Measurements from ENCODE around the gene SUPT3H.
A peak's percentile ranks its signal among the peaks of the same experiment; 100 is the strongest.
"Not testable (repeated sequence)": the region's sequence is repeated elsewhere in the genome, so short reads cannot be mapped to it uniquely, and the experiment has no call there.

Gene SUPT3H

DNA sequence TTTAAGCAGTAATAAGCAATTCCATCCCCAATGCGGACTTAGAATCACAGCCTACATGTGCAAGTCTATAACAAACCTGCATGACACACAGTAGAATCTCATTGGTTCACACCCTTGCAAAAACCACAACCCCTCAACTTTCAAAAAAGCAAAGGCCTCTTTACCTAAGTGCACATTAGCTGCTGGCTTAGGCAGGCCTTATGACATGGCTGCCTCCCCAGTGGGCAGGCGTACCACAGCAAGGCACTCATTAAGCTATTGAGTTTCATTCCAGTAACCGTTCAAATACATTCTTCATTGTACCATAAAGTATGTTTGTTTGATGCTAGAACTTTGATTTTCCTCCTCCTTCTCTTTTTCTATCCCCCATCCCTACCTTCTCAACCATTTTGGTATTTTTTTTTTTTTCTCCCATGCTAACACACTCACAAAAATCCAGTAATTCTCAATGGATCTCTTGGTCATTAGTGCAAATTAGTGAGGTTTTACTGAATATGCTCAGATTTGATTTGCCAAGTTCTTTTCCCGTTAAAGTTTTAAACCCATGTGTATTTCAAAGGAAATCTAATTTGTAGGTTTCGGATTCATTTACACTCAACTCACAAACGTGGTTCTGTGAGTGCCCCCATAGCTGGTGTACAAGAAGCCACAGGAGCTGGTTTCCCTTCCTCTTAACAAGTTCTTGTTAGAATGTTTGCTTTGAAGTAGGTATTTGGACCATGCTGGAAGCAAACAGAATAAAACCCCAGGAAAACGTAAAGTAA lies 510.0 kb downstream of the SUPT3H start:
- DNase-seq = no peak

DNA sequence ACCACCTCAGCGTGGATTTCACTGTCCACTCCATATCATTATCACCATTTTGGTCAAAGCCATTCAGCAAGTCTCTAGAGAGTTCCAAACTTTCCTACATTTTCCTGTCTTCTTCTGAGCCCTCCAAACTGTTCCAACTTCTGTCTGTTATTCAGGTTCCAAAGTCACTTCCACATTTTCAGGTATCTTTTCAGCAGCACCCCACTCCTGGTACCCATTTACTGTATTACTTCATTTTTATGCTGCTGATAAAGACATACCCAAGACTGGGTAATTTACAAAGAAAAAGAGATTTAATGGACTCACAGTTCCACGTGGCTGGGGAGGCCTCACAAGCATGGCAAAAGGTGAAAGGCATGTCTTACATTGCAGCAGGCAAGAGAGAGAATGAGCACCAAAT lies 512.5 kb downstream of the SUPT3H start:
- not testable (repeated sequence) for DNase-seq

DNA sequence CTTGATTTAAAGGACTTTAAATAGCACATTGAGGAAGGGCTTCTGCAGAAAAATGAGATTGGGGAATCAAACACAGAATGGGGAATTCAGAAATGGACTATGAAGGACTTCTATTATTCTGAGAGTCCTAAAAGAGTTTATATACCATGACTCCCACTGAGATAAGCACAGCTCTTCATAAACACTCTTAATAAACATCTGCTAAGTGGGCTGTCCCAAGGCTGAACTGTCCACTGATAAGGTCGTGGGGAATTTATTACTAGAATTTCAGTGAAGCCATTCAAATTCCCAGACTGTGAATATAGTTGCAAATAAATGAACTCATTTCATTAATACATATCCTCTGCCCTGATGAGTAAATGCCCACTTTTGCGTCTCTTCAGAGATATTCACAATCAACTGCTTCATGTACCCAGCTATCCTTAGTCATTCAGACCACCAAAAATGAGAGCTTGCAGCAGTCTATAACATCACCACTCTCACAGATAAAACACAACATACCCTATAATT lies 517.8 kb downstream of the SUPT3H start:
- DNase-seq = peak; percentile 91

DNA sequence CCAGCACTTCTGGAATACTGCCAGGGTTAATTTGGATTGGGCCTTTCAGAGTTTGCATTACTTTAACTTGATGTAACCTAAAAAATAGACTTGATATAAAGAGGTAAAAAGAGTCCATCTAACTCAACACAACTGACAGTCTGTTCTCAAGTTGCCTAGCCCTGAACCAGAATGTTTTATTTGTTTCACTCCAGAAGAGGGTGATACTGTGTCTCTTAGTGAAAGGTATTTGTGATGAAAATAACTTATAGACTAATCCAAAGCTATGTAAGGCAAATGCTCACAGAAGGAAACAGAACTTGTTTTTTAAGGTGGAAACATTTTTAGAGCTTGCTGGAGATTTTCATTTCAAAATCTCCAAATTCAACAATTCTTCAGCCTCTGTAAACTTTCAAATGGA lies 518.7 kb downstream of the SUPT3H start:
- peak; percentile 91 for DNase-seq

DNA sequence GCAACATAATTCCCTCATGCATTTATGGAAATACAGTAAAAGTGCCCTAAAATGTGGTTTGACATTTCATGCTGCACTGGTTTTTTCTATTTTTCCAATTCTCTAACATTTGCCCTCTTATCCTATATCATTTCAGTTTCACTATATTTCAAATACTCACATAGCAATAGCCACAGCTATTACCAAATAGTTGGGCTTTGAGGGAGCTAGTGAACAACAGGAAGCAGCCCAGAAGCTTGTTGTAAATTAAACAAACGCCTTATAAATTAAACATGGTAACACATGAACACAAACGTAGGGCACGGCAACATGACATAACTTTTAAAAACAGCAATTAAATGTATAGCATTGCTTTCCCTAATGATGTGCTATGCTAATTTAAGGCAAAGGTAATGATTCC lies 521.3 kb downstream of the SUPT3H start:
- DNase-seq = peak; percentile 62

DNA sequence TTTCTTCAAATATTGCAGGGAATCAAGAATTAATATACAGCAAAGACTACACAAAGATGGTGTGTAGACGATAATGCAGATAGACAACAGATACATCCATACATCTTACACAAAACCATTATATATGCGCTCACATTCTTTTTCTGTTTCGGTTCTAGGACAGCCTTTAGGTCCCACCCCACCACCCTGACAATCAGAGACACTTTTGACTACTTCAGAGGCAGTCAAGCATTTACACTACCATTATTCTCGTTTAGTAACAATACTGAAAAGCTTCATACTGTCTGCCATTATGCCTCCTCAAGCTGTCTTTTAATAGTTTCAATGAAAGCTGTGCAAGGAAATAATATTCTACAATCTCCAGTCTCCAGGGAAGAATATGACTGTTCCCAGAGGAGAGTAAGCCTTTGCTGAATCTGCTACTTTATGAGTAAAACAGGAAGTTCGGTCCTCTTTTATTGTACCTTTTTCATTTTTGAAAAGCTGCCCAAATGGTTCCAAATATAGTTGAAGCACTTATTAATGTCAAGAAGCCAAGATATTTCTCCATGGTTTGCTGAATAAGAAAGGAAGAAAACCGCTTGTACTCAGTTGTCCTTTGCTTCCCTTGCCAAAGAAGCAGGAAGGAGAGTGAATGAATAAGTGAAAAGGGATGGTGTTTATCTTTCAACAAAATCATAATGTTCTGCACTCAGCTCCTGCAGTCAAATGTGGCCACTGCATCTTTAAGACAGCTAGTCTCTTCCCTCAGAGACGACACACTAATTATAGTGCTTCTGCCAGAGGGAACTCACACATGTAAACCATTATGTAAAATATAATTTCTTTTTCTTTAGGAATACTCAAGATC lies 521.9 kb downstream of the SUPT3H start:
- DNase-seq = peak; percentile 97

DNA sequence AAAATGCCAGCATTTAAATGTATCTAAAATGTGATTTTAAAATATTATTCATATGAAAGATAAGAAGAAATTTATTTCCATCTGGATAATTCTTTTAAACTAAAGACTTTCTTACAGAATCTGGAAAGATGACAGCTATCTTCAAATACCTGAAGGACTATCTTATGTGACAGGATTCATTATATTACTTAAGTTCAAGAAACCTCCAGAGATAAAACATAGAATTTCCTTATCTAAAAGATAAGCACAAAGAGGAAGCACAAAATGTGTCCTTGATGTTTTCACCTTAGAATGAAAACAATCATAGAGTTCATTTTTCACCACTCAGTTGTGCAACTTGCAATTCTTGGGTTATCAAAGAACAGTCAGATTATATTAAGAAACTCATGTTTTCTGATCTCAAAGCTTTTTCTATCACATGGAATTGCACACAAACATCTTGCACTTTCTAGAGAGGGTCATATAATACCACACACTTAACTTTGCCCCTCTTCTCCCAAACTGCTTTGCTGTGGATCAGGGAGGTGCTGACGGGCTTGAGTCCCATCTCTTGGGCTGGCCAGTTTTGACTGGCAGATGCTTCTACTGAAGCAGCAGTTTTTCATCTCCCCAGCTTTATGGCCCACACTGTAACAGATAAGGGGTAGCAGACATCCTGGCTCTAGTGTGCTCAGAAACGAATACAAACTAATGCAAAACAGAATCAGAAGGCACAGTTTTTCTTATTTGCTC lies 522.9 kb downstream of the SUPT3H start:
- DNase-seq = peak; percentile 64

DNA sequence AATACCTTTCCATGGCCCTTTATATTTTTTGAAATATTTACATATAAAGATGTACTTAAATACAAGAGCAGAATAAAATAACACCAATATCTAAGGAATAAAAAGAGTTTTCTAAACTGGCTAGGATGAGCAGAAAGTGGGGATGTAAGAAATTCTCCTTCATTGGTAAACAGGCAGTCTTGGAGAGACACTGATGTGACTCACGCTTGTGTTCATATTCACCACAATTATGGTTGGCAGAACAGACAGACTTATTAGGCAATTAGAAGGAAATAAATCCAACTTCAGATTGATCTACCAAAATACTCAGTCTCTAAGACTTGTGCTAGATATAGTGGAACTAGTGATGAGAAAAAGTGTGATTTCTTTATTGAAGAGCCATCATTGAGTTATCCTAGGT lies 526.6 kb downstream of the SUPT3H start:
- no peak for DNase-seq

DNA sequence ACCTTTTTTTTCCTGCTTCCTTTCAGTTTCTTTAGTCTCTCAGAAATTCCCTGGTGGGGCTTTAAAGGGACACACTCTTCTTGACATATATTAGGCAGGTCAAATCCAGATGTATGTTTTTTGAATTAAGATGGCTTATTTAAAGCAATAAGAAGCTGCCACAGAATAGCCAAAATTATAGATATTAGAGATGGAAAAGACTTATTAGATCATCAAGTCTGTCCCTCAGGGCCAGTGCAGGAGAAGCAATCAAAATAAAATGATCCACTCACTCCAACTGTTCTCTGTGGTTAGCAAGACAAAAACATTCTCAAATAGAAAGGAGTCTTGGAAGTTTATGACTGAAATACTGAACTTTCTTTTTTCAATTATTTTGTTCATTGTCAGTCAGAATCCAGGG lies 527.4 kb downstream of the SUPT3H start:
- no peak for DNase-seq

DNA sequence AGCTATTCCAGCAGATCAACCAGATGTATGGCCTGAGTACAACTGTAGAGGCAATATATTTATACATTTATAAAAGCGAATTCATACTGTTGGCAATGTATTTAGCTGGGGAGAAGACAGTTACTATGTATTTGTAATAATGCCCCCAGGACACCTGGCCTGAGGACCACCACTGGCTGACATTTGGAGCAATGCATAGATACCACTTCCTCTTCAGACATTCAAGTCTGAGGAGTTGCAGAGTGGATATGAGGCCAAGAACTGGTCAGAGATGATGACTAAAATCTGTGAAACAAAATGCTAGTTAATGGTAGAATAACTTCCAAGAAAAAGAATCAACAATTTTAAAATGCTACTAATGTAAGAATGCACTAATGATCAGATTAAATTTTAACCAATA lies 527.9 kb downstream of the SUPT3H start:
- DNase-seq = no peak

DNA sequence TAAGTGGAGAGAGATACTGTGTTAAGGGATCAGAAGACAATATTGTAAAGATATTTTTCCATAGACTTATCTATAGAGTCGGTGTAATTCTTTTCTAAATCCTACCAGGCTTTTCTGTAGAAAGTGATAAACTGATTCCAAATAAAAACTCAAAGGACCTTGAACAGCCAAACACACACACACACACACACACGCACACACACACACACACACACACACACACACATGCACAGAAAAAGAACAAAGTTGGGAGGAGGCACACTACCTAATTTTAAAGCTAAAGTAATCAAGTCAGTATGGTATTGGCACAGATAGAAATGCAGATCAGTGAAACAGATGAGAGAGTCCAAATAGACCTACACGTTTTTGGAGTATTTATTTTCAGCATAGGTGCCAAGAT lies 534.0 kb downstream of the SUPT3H start:
- DNase-seq = no peak

DNA sequence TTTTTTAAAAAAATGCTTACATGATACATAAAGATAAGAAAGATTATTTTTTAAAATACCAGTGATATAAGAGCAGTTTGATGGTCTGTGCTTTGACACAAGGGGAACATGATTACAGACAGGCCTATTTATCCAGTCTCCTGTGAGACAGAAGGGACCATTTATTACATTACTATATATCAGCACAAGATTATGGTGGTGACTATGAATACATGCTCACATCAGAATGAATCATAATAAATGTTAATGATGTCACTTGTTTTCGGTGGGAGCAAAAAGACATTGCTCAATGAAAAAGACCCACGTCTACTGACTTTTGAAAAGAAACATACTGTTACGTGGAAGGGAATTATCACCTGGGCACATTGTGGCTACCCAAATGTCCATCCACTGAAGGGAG lies 535.1 kb downstream of the SUPT3H start:
- no peak for DNase-seq

DNA sequence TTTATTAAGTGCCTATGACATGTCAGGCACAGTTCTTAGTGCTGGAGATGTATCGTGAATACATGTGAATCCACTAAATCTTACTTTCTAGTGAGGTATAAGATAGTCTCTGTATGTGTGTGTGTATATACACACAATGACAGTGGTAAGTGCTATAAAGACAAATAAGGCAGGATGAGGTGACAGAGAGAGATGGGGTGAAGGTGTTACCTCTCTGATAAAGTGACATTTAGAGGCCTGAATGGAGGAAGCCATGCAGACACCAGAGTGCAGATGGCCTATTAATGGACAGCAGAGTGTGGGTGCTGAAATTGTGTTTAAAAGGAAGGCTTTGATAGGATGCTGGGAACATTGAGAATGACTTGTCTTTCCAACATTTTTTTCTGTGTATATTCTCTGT lies 535.9 kb downstream of the SUPT3H start:
- DNase-seq = no peak

DNA sequence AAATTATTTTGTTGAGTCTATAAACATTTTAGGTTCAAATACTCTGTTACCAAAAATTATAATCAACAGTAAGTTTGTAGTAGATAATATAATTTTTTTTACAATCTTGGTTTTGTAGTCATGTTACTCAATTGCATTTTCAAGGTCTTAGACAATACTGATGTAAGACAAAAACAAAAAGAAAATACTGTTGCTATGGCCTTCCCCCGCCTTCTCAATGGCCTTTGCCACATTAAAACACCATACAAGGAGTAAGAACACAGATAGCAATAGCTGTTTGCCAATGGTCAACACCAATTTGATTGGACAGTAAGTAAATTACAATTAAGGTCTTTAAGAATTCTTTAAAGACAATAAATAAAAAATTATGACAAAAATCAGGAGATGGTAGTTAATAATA lies 540.0 kb downstream of the SUPT3H start:
- no peak for DNase-seq

DNA sequence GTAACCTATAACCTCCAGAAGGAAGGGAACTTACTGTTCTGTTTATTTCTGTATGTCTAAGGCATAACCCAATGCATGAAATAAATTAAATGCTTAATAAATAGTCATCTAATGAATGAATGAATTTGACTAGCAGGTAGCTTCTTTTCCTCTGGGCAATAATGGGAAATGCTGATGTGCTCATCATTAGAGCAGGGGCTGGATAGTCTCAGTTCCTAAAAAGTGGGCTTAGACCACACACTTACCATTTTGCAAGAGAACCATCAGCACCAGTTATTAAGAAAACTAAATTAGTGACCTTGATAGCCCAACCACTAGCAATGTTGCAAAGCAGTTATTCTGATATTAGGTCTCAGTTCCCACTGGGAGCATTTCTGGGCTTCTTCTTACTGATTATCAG lies 540.5 kb downstream of the SUPT3H start:
- no peak for DNase-seq

DNA sequence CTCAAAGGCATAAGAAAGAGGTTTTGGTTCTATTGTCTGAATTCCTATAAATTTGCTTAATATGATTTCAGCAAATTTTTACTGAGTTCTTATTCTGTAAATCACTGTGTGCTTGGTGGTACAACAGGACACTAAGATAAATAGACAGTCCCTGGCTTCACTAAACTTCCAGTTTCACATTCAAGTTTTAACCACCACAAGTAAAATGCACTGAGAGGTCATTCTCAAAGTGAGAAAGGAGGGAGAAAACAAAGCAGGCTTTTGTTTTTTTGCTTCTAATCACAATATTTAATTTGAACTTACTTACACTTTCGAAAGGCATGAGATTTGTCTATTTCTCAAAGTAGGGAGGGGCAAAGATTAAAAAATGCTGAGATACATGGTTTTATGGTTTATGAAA lies 544.5 kb downstream of the SUPT3H start:
- no peak for DNase-seq

DNA sequence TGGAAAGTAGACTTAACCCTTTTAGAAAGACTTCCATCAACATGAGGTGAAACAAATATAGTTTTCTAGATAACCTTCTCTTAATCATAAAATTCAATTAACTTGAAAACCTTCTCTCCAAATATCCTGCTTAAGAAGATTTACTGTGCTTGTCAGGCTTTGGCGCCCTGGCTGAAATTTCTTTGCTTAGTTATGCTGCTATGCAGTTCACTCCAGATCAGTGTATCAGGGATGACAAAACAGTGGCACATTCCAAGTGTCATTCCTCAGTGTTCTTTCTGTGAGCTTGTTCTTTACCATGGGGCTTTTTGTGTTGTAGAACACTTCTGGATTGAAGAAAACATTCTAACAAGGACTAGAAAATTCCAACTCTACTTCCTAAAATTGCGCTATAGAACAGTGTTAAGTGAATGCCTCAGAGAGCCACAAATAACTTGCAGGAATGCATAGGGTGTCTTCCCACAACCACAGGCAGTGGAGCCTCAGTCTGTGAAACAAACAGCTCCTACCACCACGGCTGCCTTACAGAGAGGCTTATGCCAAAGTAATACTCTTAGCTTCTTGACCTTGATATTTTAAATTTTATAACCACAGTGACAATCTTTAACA lies 546.6 kb downstream of the SUPT3H start:
- DNase-seq = no peak

DNA sequence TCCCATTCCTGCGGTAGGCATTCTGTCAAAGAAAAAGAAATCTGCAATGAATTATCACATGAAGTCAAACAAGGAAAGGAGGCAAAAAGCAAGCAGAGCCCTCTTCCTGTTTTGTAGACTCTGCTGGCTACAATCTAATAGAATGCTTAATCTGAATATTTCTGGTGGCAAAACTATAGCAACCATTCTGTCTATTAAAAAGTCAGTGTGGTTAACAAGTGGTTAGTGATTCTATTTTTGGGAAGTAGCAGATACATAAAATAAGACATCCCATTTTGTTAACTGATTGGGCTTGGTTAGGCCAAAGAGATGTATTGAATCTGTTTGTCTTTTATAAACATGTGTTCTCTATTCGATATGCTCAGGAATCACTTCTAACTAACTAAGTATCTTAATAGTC lies 547.9 kb downstream of the SUPT3H start:
- no peak for DNase-seq

DNA sequence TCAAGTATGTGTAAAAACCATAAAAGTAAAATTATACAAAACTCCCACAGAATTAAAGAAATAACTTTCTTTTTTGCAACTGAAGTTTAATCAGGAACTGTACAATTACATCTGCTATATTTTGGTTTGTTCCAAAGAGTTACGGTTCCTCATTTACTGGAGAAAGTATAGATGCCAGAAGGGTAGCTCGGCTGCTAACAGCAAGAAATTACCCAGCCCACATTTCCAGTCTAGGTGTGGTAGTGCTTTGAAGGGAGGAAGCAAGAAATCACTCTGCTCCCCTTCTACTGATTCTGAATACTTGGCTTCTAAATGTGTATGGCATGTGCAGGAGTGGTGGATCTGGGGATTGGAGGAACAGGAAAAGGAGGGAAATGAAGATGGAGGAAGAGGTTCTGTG lies 549.0 kb downstream of the SUPT3H start:
- DNase-seq = no peak

DNA sequence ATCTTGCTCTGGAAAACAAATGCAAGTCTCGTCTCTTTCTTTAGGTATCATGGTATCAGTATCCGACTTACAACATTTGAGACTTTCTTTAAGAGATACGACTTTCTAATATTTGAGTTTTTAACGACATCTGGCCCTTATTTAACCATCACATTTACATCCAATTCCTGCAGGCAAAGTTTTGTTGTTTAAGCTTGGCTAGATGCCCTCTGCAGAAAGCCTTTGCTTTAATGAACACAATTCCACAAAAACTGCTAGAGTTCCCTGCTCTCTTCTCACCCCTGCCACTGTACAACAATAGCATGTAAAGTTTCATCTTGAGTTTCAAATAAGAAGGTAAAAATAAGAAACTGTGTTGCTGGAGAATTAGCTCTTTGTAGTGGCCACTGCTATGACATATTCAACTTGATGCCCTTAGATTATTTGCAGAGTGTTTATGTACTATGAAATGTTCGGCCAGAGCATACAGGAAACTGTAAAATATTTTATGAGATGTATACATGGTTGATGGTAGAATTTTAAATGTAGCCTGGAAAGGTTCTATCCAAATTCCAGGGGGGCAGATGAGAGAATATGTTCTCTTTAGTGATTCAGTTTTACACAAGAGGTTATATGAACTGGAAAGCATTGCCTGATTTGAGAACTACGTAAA lies 551.6 kb downstream of the SUPT3H start:
- DNase-seq = no peak

DNA sequence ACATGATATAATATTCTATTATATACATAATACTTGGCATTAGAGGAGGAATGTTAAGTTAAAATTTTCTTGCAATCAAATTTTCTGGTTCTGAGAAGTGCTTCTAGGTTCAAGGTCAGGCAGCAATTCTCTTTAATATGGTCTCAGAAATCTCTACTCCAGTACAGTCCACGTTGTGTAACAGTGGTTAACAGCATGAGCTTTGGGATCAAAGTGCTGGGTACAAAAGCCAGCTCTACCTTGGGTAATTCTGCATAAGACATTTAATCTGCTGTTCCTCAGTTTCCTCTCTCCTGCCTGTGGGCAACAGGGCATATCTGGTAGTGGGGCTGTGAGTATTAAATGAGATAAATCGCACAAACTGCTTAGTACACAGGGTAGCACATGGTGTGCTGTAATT lies 552.5 kb downstream of the SUPT3H start:
- DNase-seq = no peak

DNA sequence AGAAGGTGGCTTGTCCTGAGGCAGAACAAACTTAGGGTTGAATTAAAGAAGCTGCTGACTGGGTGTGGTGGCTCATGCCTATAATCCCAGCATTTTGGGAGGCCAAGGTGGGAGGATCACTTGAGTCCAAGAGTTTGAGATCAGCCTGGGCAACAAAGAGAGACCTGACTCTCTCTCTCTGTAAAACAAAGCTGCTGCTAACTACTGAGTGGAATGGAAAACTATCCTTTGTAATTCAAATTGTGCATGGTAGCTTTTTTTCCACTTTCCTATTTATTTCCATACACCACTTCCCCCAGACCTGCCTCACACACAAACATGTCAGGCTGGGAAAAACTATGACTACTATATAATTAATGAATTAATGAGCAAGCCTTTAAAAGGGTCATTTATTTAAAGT lies 553.2 kb downstream of the SUPT3H start:
- DNase-seq = no peak

DNA sequence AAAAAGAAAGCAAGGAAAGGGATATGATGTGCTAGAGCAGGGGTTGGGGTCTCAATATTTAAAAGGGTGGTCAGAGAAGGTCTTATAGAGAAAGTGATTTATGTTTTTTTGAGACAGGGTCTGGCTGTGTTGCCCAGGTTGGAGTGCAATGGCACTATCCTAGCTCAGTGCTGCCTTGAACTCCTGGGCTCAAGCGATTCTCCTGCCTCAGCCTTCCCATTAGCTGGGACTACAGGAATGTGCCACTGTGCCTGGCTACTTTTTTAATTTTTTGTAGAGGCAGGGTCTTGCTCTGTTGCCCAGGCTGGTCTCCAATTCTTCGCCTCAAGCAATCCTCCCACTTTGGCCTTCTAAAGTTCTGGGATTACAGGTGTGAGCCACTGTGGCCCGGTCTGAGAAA lies 557.0 kb downstream of the SUPT3H start:
- DNase-seq = no peak
